OCI-LY1 (cell line): ENCODE data around the gene LIM2.
A peak's percentile ranks its signal among the peaks of the same experiment; 100 is the strongest.

ENCODE experiments used
- H2AFZ ChIP-seq: fragments of 200-600 bp; sonication (generic), shearing (Covaris generic); 2 replicates; pipeline ENCODE4 v1.6.0; 2014; ENCODE audit warnings: antibody characterized with exemption, mild to moderate bottlenecking, low read length
- H3F3A ChIP-seq: fragments of 200-600 bp; sonication (generic), shearing (Covaris generic); 2 replicates; pipeline ENCODE4 v1.6.0; 2014; ENCODE audit warnings: mild to moderate bottlenecking, antibody characterized with exemption, low read length, moderate library complexity; ENCODE audit not compliant: insufficient read depth
- H3K27ac ChIP-seq: fragments of 200-600 bp; sonication (generic); 2 replicates; pipeline ENCODE4 v1.5.1; 2014; ENCODE audit warnings: low read length, mixed run types, mild to moderate bottlenecking, low read depth; ENCODE audit not compliant: poor library complexity, severe bottlenecking
- H3K27me3 ChIP-seq: fragments of 200-600 bp; sonication (generic); 2 replicates; pipeline ENCODE4 v1.6.0; 2014; ENCODE audit warnings: antibody characterized with exemption, mild to moderate bottlenecking, low read length, moderate library complexity; ENCODE audit not compliant: insufficient read depth
- H3K36me3 ChIP-seq: fragments of 200-600 bp; sonication (generic); 2 replicates; pipeline ENCODE4 v1.6.1; 2014; ENCODE audit warnings: mild to moderate bottlenecking, antibody characterized with exemption, low read length, moderate library complexity, mixed read lengths; ENCODE audit not compliant: insufficient read depth
- H3K4me1 ChIP-seq: fragments of 200-600 bp; sonication (generic); 2 replicates; pipeline ENCODE4 v1.5.1; 2014; ENCODE audit warnings: mild to moderate bottlenecking, low read length, moderate library complexity; ENCODE audit not compliant: insufficient read depth, severe bottlenecking
- H3K4me2 ChIP-seq: fragments of 200-600 bp; sonication (generic), shearing (Covaris generic); 2 replicates; pipeline ENCODE4 v1.6.1; 2014; ENCODE audit warnings: low read length
- H3K4me3 ChIP-seq: fragments of 200-600 bp; sonication (generic); 2 replicates; pipeline ENCODE4 v1.5.1; 2014; ENCODE audit warnings: low read length, low read depth, mild to moderate bottlenecking, mixed read lengths; ENCODE audit not compliant: poor library complexity, severe bottlenecking
- H3K79me2 ChIP-seq: fragments of 200-600 bp; shearing (Covaris generic); 2 replicates; pipeline ENCODE4 v1.6.1; 2016; ENCODE audit warnings: mixed run types, low read length, mixed read lengths; ENCODE audit not compliant: insufficient read depth
- H3K9ac ChIP-seq: fragments of 200-600 bp; sonication (generic), shearing (Covaris generic); 2 replicates; pipeline ENCODE4 v1.6.1; 2014; ENCODE audit warnings: mild to moderate bottlenecking, low read length, mixed read lengths
- H3K9me2 ChIP-seq: fragments of 200-600 bp; sonication (generic), shearing (Covaris generic); 2 replicates; pipeline ENCODE4 v1.6.1; 2014; ENCODE audit warnings: low read depth, mild to moderate bottlenecking, low read length, mixed read lengths
- H3K9me3 ChIP-seq: fragments of 200-600 bp; shearing (Covaris generic); 2 replicates; pipeline ENCODE4 v1.6.1; 2014; ENCODE audit warnings: low read length, mixed read lengths
- H4K20me1 ChIP-seq: fragments of 200-600 bp; sonication (generic), shearing (Covaris generic); 2 replicates; pipeline ENCODE4 v1.6.0; 2016; ENCODE audit warnings: mild to moderate bottlenecking, low read length; ENCODE audit not compliant: insufficient read depth
- EZH2 ChIP-seq: fragments of 200-600 bp; sonication (generic), shearing (Covaris generic); IDR thresholded peaks from 2 replicates; pipeline ENCODE4 v1.8.0; 2017; ENCODE audit warnings: borderline replicate concordance, mixed run types, mild to moderate bottlenecking, antibody characterized with exemption, low read length, moderate library complexity, mixed read lengths
- TF ChIP-seq, protein P1 (sequence below): fragments of 200-600 bp; sonication (generic), shearing (Covaris generic); IDR thresholded peaks from 2 replicates; pipeline ENCODE4 v1.5.1; 2017; ENCODE audit warnings: mild to moderate bottlenecking, antibody characterized with exemption, low read length, moderate library complexity, mixed read lengths

The LIM2 gene

GRCh38 chr19:51370230-51370629 lies 17.5 kb downstream of the LIM2 start:
- Histone ChIP-seq H3K4me1 (peaks cover 13% of the 10 kb centered on the region), H3K27me3 (peaks cover 9% of the 10 kb centered on the region; the same call in 1 of the 2 replicates), H3K9me3 (no peaks in the 10 kb centered on the region), H3K9me2 (no peaks in the 10 kb centered on the region), H4K20me1 (no peaks in the 10 kb centered on the region), H3K9ac (no peak overlapping the region), H3K4me3 (no peak overlapping the region), H3F3A (no peaks in the 10 kb centered on the region), H3K4me2 (no peak overlapping the region), H2AFZ (no peak overlapping the region), H3K27ac (no peak overlapping the region), H3K36me3 (no peaks in the 10 kb centered on the region; the same call in 1 of the 2 replicates), H3K79me2 (no peaks in the 10 kb centered on the region)
- TF ChIP-seq, protein P1, sequence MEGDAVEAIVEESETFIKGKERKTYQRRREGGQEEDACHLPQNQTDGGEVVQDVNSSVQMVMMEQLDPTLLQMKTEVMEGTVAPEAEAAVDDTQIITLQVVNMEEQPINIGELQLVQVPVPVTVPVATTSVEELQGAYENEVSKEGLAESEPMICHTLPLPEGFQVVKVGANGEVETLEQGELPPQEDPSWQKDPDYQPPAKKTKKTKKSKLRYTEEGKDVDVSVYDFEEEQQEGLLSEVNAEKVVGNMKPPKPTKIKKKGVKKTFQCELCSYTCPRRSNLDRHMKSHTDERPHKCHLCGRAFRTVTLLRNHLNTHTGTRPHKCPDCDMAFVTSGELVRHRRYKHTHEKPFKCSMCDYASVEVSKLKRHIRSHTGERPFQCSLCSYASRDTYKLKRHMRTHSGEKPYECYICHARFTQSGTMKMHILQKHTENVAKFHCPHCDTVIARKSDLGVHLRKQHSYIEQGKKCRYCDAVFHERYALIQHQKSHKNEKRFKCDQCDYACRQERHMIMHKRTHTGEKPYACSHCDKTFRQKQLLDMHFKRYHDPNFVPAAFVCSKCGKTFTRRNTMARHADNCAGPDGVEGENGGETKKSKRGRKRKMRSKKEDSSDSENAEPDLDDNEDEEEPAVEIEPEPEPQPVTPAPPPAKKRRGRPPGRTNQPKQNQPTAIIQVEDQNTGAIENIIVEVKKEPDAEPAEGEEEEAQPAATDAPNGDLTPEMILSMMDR: no peak
- TF ChIP-seq EZH2: no peak

GRCh38 chr19:51368366-51369282 lies 19.1 kb downstream of the LIM2 start, which contains the start of gene CLDND2:
Gene CLDND2, minus strand, starts transcription at chr19:51369003. Its CDS starts 426 bp downstream, at chr19:51368577.
- H4K20me1 ChIP-seq: no peaks in the 10 kb centered on the region
- no peaks in the 10 kb centered on the region for H3K9me2 ChIP-seq
- no peaks in the 10 kb centered on the region for H3F3A ChIP-seq
- H3K9ac ChIP-seq: peak within 1 kb of the TSS; percentile 71
- no peaks in the 10 kb centered on the region for H3K36me3 ChIP-seq
- peaks cover 28% of the 10 kb centered on the region for H3K4me1 ChIP-seq
- no peaks in the 10 kb centered on the region for H3K9me3 ChIP-seq
- no peak within 1 kb of the TSS for H2AFZ ChIP-seq
- peaks cover 4% of the 10 kb centered on the region; the same call in 1 of the 2 replicates for H3K27me3 ChIP-seq
- no peak within 1 kb of the TSS for H3K27ac ChIP-seq
- H3K4me2 ChIP-seq: peak within 1 kb of the TSS; percentile 80
- H3K4me3 ChIP-seq: peak within 1 kb of the TSS; percentile 90
- no peaks in the 10 kb centered on the region for H3K79me2 ChIP-seq
- TF ChIP-seq EZH2: no peak
- TF ChIP-seq, protein P1: no peak

- Histone ChIP-seq H3K27ac (peak overlapping the region; percentile 67), H3K9me3 (no peaks in the 10 kb centered on the region), H3K4me2 (peak overlapping the region; percentile 80), H3K9me2 (no peaks in the 10 kb centered on the region), H3K9ac (peak overlapping the region; percentile 77), H3K4me1 (peaks cover 35% of the 10 kb centered on the region), H3K79me2 (no peaks in the 10 kb centered on the region), H3K4me3 (peak overlapping the region; percentile 90), H2AFZ (no peak overlapping the region), H3F3A (no peaks in the 10 kb centered on the region), H3K27me3 (peaks cover 3% of the 10 kb centered on the region; the same call in 1 of the 2 replicates), H3K36me3 (no peaks in the 10 kb centered on the region), H4K20me1 (no peaks in the 10 kb centered on the region)
- no peak for TF ChIP-seq EZH2
- TF ChIP-seq, protein P1: 0 out of 2 replicates have a peak, but pooled peaks have one; percentile 7
These were observed 20.0 kb downstream of the LIM2 start for GRCh38 chr19:51367565-51368365.
